CD14-positive monocyte (primary cell): ENCODE results near the gene SLC9A9. TPM values are rescaled to one million over a fixed set of nuclear protein-coding genes. Genes with fewer than 3 reads are reported as not detected.
A peak's percentile ranks its signal among the peaks of the same experiment; 100 is the strongest.

Source experiments
- DNase-seq, 3 donors: peaks; one replicate each; pipeline ENCODE4 v3.0.0-alpha.2; 2011 to 2022
- H2AFZ ChIP-seq: 2 replicates; pipeline ENCODE4 v1.6.0; 2012; ENCODE audit warnings: mild to moderate bottlenecking, low read depth, low read length, inconsistent platforms; ENCODE audit not compliant: insufficient read depth, poor library complexity, severe bottlenecking
- H3K27ac ChIP-seq, 2 donors: 1 replicate in 1 of 2; 2 replicates in 1 of 2; pipeline ENCODE4 v1.5.1; 2012 to 2013; ENCODE audit warnings: low read length in 2 of 2, control low read depth in 1 of 2, inconsistent platforms in 1 of 2, low read depth in 1 of 2, mild to moderate bottlenecking in 1 of 2
- H3K27me3 ChIP-seq, 2 donors: one replicate each; pipeline versions ENCODE4 v1.6.0 to v1.6.1; 2011 to 2013; ENCODE audit warnings: low read length in 2 of 2; ENCODE audit not compliant: control insufficient read depth in 2 of 2, insufficient read depth in 2 of 2
- H3K36me3 ChIP-seq, 2 donors: replicated peaks in 1 of 2; 1 replicate in 1 of 2; 2 replicates in 1 of 2; pipeline versions ENCODE4 v1.5.1 to v1.6.1; 2012 to 2013; ENCODE audit warnings: low read length in 2 of 2, control low read depth in 1 of 2, inconsistent platforms in 1 of 2, mild to moderate bottlenecking in 1 of 2; ENCODE audit not compliant: insufficient read depth in 2 of 2, control insufficient read depth in 1 of 2
- H3K4me1 ChIP-seq, 2 donors: 1 replicate in 1 of 2; 2 replicates in 1 of 2; pipeline versions ENCODE4 v1.5.1 to v1.6.1; 2012 to 2013; ENCODE audit warnings: low read length in 2 of 2, control low read depth in 1 of 2, inconsistent platforms in 1 of 2, mild to moderate bottlenecking in 1 of 2, moderate library complexity in 1 of 2; ENCODE audit not compliant: insufficient read depth in 2 of 2, control insufficient read depth in 1 of 2
- H3K4me2 ChIP-seq: replicated peaks from 2 replicates; pipeline ENCODE3; 2012; ENCODE audit warnings: low read length, moderate library complexity, mild to moderate bottlenecking; ENCODE audit not compliant: poor library complexity, severe bottlenecking; ENCODE audit errors: extremely low read depth
- H3K4me3 ChIP-seq, 3 experiments: fragments of 200-600 bp in 1 of 3; sonication (generic) in 1 of 3; replicated peaks in 1 of 3; 1 replicate in 2 of 3; 2 replicates in 1 of 3; pipeline ENCODE4 v1.5.1; 2011 to 2013; ENCODE audit warnings: low read length in 3 of 3, mild to moderate bottlenecking in 3 of 3, control low read depth in 2 of 3, low read depth in 2 of 3, inconsistent platforms in 1 of 3, moderate library complexity in 1 of 3
- H3K79me2 ChIP-seq: 2 replicates; pipeline ENCODE4 v1.6.0; 2012; ENCODE audit warnings: mild to moderate bottlenecking, control low read depth, inconsistent platforms, low read length, moderate library complexity; ENCODE audit not compliant: insufficient read depth
- H3K9ac ChIP-seq: 2 replicates; pipeline ENCODE4 v1.6.0; 2017; ENCODE audit warnings: low read length, mild to moderate bottlenecking; ENCODE audit not compliant: insufficient read depth, poor library complexity, severe bottlenecking
- H3K9me3 ChIP-seq, 2 donors: replicated peaks in 1 of 2; 1 replicate in 1 of 2; 2 replicates in 1 of 2; pipeline versions ENCODE4 v1.5.1 to v1.6.1; 2012 to 2013; ENCODE audit warnings: low read length in 2 of 2, control low read depth in 1 of 2; ENCODE audit not compliant: control insufficient read depth in 1 of 2, insufficient read depth in 1 of 2
- H4K20me1 ChIP-seq: 2 replicates; pipeline ENCODE4 v1.6.0; 2012; ENCODE audit warnings: mild to moderate bottlenecking, low read length, control low read depth, moderate library complexity; ENCODE audit not compliant: insufficient read depth
- H3K27ac Mint-ChIP-seq, 7 donors: one replicate each; pipeline ENCODE4 v1.8.0; 2020; ENCODE audit warnings: mild to moderate bottlenecking in 7 of 7, mixed read lengths in 7 of 7, moderate library complexity in 6 of 7, inconsistent platforms in 2 of 7
- H3K27me3 Mint-ChIP-seq, 3 donors: one replicate each; pipeline ENCODE4 v1.8.0; 2021 to 2022; ENCODE audit warnings: low read depth in 3 of 3, mild to moderate bottlenecking in 3 of 3, mixed read lengths in 3 of 3, moderate library complexity in 3 of 3, inconsistent platforms in 1 of 3
- H3K36me3 Mint-ChIP-seq, 2 donors: one replicate each; pipeline ENCODE4 v1.8.0; 2020; ENCODE audit warnings: mixed read lengths in 2 of 2, inconsistent platforms in 1 of 2, mild to moderate bottlenecking in 1 of 2
- H3K4me1 Mint-ChIP-seq: one replicate; pipeline ENCODE4 v1.8.0; 2020; ENCODE audit warnings: mild to moderate bottlenecking, mixed read lengths
- H3K4me3 Mint-ChIP-seq, 2 donors: one replicate each; pipeline ENCODE4 v1.8.0; 2020; ENCODE audit warnings: mild to moderate bottlenecking in 2 of 2, mixed read lengths in 2 of 2, moderate library complexity in 1 of 2
- H3K9me3 Mint-ChIP-seq, 7 donors: one replicate each; pipeline ENCODE4 v1.8.0; 2020 to 2022; ENCODE audit warnings: mixed read lengths in 7 of 7, mild to moderate bottlenecking in 6 of 7, moderate library complexity in 6 of 7, inconsistent platforms in 2 of 7
- WGBS: methylation state at CpG from one replicate; pipeline ENCODE4 v1.1.5; 2013; ENCODE audit warnings: missing lambda C conversion rate; ENCODE audit not compliant: insufficient coverage; 5-methylcytosine and 5-hydroxymethylcytosine counted together
- intact Hi-C, 2 donors: fragments of 100-400 bp; cut with micrococcal nuclease; formaldehyde crosslinking; loops; one replicate each; pipeline versions ENCODE4 v1.15.0 to v1.15.1; 2023
- polyA plus RNA-seq, 3 donors: library from polyadenylated mRNA; depleted of rRNA in 1 of 3; unstranded in 2 of 3; stranded (reverse) in 1 of 3; fragments of 300-500 nt in 2 of 3; fragments of >200 nt in 1 of 3; fragmentation: Illumina TruSeq in 2 of 3; gene quantifications; 1 replicate in 2 of 3; 2 replicates in 1 of 3; pipeline ENCODE4 v1.2.3, GENCODE V29; 2012 to 2021
- TF ChIP-seq, protein P1 (sequence below): fragments of 200-600 bp; IDR thresholded peaks from one replicate; pipeline ENCODE4 v1.8.0; 2022; ENCODE audit warnings: antibody characterized with exemption, mild to moderate bottlenecking

The SLC9A9 gene
- polyA plus RNA-seq, 3 donors, result 14.1 to 32.8 (median 27.0) TPM

DNA sequence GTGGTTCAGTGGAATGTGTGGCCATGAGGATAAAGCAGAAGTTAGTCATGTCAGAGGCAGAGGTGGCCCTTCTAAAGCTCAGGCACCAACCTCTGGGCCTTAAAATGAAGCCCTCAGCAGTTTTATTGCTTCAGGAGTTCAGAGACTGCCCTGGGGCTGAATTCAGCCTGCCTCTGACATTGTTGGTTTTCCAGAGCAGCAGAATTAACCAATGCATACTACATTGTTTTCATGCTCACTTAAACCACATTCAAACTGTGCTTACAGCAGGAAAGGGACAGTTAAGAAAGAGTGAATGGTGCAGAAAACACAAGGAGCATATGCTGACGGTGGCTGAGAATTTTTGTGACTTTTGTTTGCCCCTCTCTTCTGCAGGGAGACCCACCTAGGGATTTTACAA is 408.5 kb downstream of the SLC9A9 start:
- Histone ChIP-seq H3K4me3 (no peak overlapping the region), H3K9me3 (no peaks in the 10 kb centered on the region), H3K27me3 (no peaks in the 10 kb centered on the region), H2AFZ (no peak overlapping the region), H3K27ac (no peak overlapping the region), H3K79me2 (no peaks in the 10 kb centered on the region), H3K36me3 (no peaks in the 10 kb centered on the region), H3K4me2 (no peak overlapping the region), H3K9ac (no peak overlapping the region), H3K4me1 (peaks cover 16 to 18% of the 10 kb centered on the region in 2 donors), H4K20me1 (no peaks in the 10 kb centered on the region)
- Mint-ChIP-seq H3K4me1 (peaks cover 30% of the 10 kb centered on the region), H3K9me3 (peaks cover 0 to 4% (median 0%) of the 10 kb centered on the region in 7 donors), H3K4me3 (no peak overlapping the region), H3K27ac (peak overlapping the region in 2 of 7 donors; percentile 32 to 34), H3K36me3 (peaks cover 12 to 24% of the 10 kb centered on the region in 2 donors), H3K27me3 (no peaks in the 10 kb centered on the region)
- TF ChIP-seq, protein P1, sequence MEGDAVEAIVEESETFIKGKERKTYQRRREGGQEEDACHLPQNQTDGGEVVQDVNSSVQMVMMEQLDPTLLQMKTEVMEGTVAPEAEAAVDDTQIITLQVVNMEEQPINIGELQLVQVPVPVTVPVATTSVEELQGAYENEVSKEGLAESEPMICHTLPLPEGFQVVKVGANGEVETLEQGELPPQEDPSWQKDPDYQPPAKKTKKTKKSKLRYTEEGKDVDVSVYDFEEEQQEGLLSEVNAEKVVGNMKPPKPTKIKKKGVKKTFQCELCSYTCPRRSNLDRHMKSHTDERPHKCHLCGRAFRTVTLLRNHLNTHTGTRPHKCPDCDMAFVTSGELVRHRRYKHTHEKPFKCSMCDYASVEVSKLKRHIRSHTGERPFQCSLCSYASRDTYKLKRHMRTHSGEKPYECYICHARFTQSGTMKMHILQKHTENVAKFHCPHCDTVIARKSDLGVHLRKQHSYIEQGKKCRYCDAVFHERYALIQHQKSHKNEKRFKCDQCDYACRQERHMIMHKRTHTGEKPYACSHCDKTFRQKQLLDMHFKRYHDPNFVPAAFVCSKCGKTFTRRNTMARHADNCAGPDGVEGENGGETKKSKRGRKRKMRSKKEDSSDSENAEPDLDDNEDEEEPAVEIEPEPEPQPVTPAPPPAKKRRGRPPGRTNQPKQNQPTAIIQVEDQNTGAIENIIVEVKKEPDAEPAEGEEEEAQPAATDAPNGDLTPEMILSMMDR, result no peak
- intact Hi-C loops, result loop anchor here in 1 of 2 donors (10.0 kb wide), 1 partner anchor 315 kb away; no protein-coding TSS in a partner anchor
- DNase-seq, result no peak
- WGBS, result no CpG with 5 or more reads among the region's 1 CpG

DNA sequence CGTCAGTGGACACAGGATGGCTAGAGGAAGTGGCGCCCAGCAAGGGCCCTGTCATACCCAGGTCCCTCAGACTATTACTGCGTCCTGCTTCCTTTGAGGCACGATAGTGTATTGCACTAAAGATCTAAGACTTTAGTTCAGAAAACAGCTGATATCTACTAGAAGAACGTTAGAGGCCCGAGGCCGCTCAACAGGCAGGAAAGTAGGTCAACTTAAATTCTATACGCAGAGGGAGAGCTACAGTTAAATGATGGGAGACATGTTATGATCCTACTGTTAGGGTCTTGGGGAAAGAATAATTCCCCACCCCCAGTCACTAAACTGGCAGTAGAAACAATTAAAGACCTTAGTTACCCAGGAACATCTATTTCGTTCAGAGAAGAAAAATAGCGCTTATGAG is 410.9 kb downstream of the SLC9A9 start:
- no peak overlapping the region for H3K4me3 ChIP-seq
- no peaks in the 10 kb centered on the region for H3K27me3 Mint-ChIP-seq
- peaks cover 0 to 4% (median 0%) of the 10 kb centered on the region in 7 donors for H3K9me3 Mint-ChIP-seq
- no peak overlapping the region for H3K27ac ChIP-seq
- intact Hi-C loops, result no loop called here
- H3K27ac Mint-ChIP-seq, result no peak overlapping the region
- TF ChIP-seq, protein P1, result no peak
- H3K4me1 ChIP-seq, result no peaks in the 10 kb centered on the region
- DNase-seq, result no peak
- no peak overlapping the region for H3K4me3 Mint-ChIP-seq
- WGBS, result 92% methylated on average over 3 of the region's 10 CpGs
- no peak overlapping the region for H3K4me2 ChIP-seq
- no peaks in the 10 kb centered on the region for H3K36me3 ChIP-seq
- H3K27me3 ChIP-seq, result no peaks in the 10 kb centered on the region
- no peak overlapping the region for H3K9ac ChIP-seq
- H3K9me3 ChIP-seq, result no peaks in the 10 kb centered on the region
- no peaks in the 10 kb centered on the region for H3K79me2 ChIP-seq
- H2AFZ ChIP-seq, result no peak overlapping the region
- no peaks in the 10 kb centered on the region for H4K20me1 ChIP-seq
- H3K36me3 Mint-ChIP-seq, result peaks cover 15 to 28% of the 10 kb centered on the region in 2 donors
- peaks cover 7% of the 10 kb centered on the region for H3K4me1 Mint-ChIP-seq
